IMR-90 (cell line): ENCODE data around the gene SCGB1D1. TPM values are rescaled to one million over a fixed set of nuclear protein-coding genes. Genes with fewer than 3 reads are reported as not detected.

Experiments
- ATAC-seq: fragments of 200-7000 bp; cut with Tn5 transposase; 2 replicates; pipeline ENCODE4 v1.9.1; 2020; ENCODE audit warnings: low read depth, mild to moderate bottlenecking, moderate library complexity
- BruUV-seq: library from RNA; stranded (reverse); fragments of 400-500 nt; replicated peaks from 2 replicates; lab custom pipeline; 2021; lab: Mats Ljungman, UMichigan
- CTCF ChIA-PET: fragments of 300-600 bp; formaldehyde crosslinking; extraction: SDS; loops from one replicate; lab custom pipeline; 2021; ENCODE audit warnings: antibody characterized with exemption; lab: Yijun Ruan, JAX
- POLR2A ChIA-PET: fragments of 300-600 bp; sonication (Branson Sonifier 250); formaldehyde crosslinking; loops from one replicate; lab custom pipeline; 2022; ENCODE audit warnings: antibody characterized with exemption; ENCODE audit not compliant: unreplicated experiment; lab: Charles Lee
- DNase-seq: peaks from one replicate; pipeline ENCODE4 v3.0.0; 2013
- H2AFZ ChIP-seq: replicated peaks from 2 replicates; pipeline ENCODE3; 2013; ENCODE audit warnings: low read length, mild to moderate bottlenecking; ENCODE audit not compliant: poor library complexity
- H2AK5ac ChIP-seq: 2 replicates; pipeline ENCODE4 v1.6.1; 2013; ENCODE audit warnings: low read depth, low read length, inconsistent platforms
- H2AK9ac ChIP-seq: replicated peaks from 2 replicates; pipeline ENCODE3; 2013; ENCODE audit warnings: mild to moderate bottlenecking, low read depth, low read length, moderate library complexity; ENCODE audit not compliant: poor library complexity
- H2BK120ac ChIP-seq: 2 replicates; pipeline ENCODE4 v1.6.1; 2013; ENCODE audit warnings: low read depth, low read length, inconsistent platforms
- H2BK15ac ChIP-seq: 3 replicates; pipeline ENCODE4 v1.6.1; 2013; ENCODE audit warnings: low read depth, low read length, inconsistent platforms
- H2BK20ac ChIP-seq: 2 replicates; pipeline ENCODE4 v1.6.1; 2013; ENCODE audit warnings: low read depth, mild to moderate bottlenecking, inconsistent platforms, low read length, moderate library complexity
- H2BK5ac ChIP-seq: 2 replicates; pipeline ENCODE4 v1.6.1; 2013; ENCODE audit warnings: mild to moderate bottlenecking, low read depth, low read length, inconsistent platforms; ENCODE audit not compliant: poor library complexity, severe bottlenecking
- H3K14ac ChIP-seq: replicated peaks from 2 replicates; pipeline ENCODE4 v1.6.1; 2013; ENCODE audit warnings: low read depth, low read length, inconsistent platforms
- H3K18ac ChIP-seq: 2 replicates; pipeline ENCODE4 v1.6.1; 2013; ENCODE audit warnings: low read depth, low read length, control low read depth
- H3K23ac ChIP-seq: 2 replicates; pipeline ENCODE4 v1.6.1; 2013; ENCODE audit warnings: low read depth, low read length, inconsistent platforms
- H3K27ac ChIP-seq: 2 replicates; pipeline ENCODE4 v1.5.1; 2013; ENCODE audit warnings: mild to moderate bottlenecking, control low read depth, low read length; ENCODE audit not compliant: insufficient read depth
- H3K27me3 ChIP-seq: 2 replicates; pipeline ENCODE4 v1.6.1; 2013; ENCODE audit warnings: low read length; ENCODE audit not compliant: control insufficient read depth, insufficient read depth
- H3K36me3 ChIP-seq: 2 replicates; pipeline ENCODE4 v1.6.1; 2013; ENCODE audit warnings: low read length, mixed read lengths; ENCODE audit not compliant: control insufficient read depth, insufficient read depth
- H3K4ac ChIP-seq: 2 replicates; pipeline ENCODE4 v1.6.1; 2013; ENCODE audit warnings: low read depth, low read length, inconsistent platforms
- H3K4me1 ChIP-seq: 2 replicates; pipeline ENCODE4 v1.6.1; 2013; ENCODE audit warnings: low read length, mixed read lengths; ENCODE audit not compliant: control insufficient read depth, insufficient read depth
- H3K4me2 ChIP-seq: 2 replicates; pipeline ENCODE4 v1.6.1; 2013; ENCODE audit warnings: low read depth, mild to moderate bottlenecking, control low read depth, low read length, moderate library complexity
- H3K4me3 ChIP-seq: 2 replicates; pipeline ENCODE4 v1.5.1; 2013; ENCODE audit warnings: low read depth, mild to moderate bottlenecking, control low read depth, low read length, moderate library complexity; ENCODE audit not compliant: insufficient read depth
- H3K56ac ChIP-seq: 2 replicates; pipeline ENCODE4 v1.6.1; 2013; ENCODE audit warnings: low read length, inconsistent platforms; ENCODE audit not compliant: insufficient read depth; ENCODE audit errors: extremely low read depth
- H3K79me1 ChIP-seq, 2 experiments: 2 replicates each; pipeline ENCODE4 v1.6.1; 2013; ENCODE audit warnings: low read length in 2 of 2, inconsistent platforms in 1 of 2, low read depth in 1 of 2
- H3K9ac ChIP-seq: 2 replicates; pipeline ENCODE4 v1.6.1; 2013; ENCODE audit warnings: low read depth, low read length, control low read depth
- H3K9me1 ChIP-seq: 2 replicates; pipeline ENCODE4 v1.6.1; 2013; ENCODE audit warnings: low read length, inconsistent platforms; ENCODE audit not compliant: insufficient read depth
- H3K9me3 ChIP-seq: 2 replicates; pipeline ENCODE4 v1.6.1; 2013; ENCODE audit warnings: low read length; ENCODE audit not compliant: control insufficient read depth, insufficient read depth
- H4K20me1 ChIP-seq: 2 replicates; pipeline ENCODE4 v1.6.1; 2013; ENCODE audit warnings: low read length, inconsistent platforms; ENCODE audit not compliant: insufficient read depth
- H4K5ac ChIP-seq: 2 replicates; pipeline ENCODE4 v1.6.1; 2013; ENCODE audit warnings: mild to moderate bottlenecking, low read depth, low read length, control low read depth
- H4K8ac ChIP-seq, 2 experiments: 2 replicates each; pipeline ENCODE4 v1.6.1; 2013; ENCODE audit warnings: low read depth in 2 of 2, low read length in 2 of 2, control low read depth in 1 of 2, inconsistent platforms in 1 of 2
- H4K91ac ChIP-seq: 2 replicates; pipeline ENCODE4 v1.6.1; 2013; ENCODE audit warnings: low read depth, low read length, inconsistent platforms; ENCODE audit not compliant: insufficient read depth
- BHLHE40 ChIP-seq: fragments of 150-350 bp; IDR thresholded peaks from 2 replicates; pipeline ENCODE4 v1.6.1; 2016; ENCODE audit warnings: mild to moderate bottlenecking, low read depth, low read length
- CHD1 ChIP-seq: IDR thresholded peaks from 2 replicates; pipeline ENCODE4 v1.6.1; 2012; ENCODE audit warnings: low read depth, low read length, improper control_type of control experiment
- POLR2A ChIP-seq: IDR thresholded peaks from 2 replicates; pipeline ENCODE4 v1.6.1; 2012; ENCODE audit warnings: mild to moderate bottlenecking, low read depth, low read length
- SMC3 ChIP-seq: fragments of 150-350 bp; IDR thresholded peaks from 2 replicates; pipeline ENCODE4 v1.6.1; 2016; ENCODE audit warnings: low read depth, mild to moderate bottlenecking, antibody characterized with exemption, low read length, moderate library complexity
- WGBS, 2 experiments: methylation state at CpG; one replicate each; pipeline versions ENCODE4 v1.1.5 to v1.1.7; 2013; ENCODE audit warnings: missing lambda C conversion rate in 2 of 2; ENCODE audit not compliant: insufficient read length in 1 of 2; ENCODE audit errors: extremely low coverage in 2 of 2; 5-methylcytosine and 5-hydroxymethylcytosine counted together
- dilution Hi-C: fragments of 300-500 bp; cut with HindIII; formaldehyde crosslinking; loops from one replicate; pipeline ENCODE4 v1.14.3; 2018; ENCODE audit warnings: low sequenced_read_pairs; ENCODE audit not compliant: unreplicated experiment
- in situ Hi-C: fragments of 300-500 bp; cut with MboI; formaldehyde crosslinking; loops from 3 replicates; pipeline ENCODE4 v1.14.3; 2019; ENCODE audit warnings: low sequenced_read_pairs, inconsistent platforms, mixed read lengths
- intact Hi-C: fragments of 100-400 bp; cut with micrococcal nuclease; formaldehyde crosslinking; loops from 2 replicates; pipeline ENCODE4 v1.10.0; 2022
- polyA plus RNA-seq, 3 experiments: library from polyadenylated mRNA; depleted of rRNA; stranded (reverse); fragments of >200 nt; gene quantifications; 2 replicates each; pipeline ENCODE4 v1.2.3, GENCODE V29; 2012; ENCODE audit warnings: low replicate concordance in 1 of 3
- total RNA-seq: library from RNA; depleted of rRNA; stranded (reverse); fragments of >200 nt; gene quantifications from 2 replicates; pipeline ENCODE4 v1.2.3, GENCODE V29; 2012

The SCGB1D1 gene
- total and polyA plus RNA-seq, 2 of the 4 experiments (the other 2 are of a cell fraction), result not detected

GRCh38 chr11:62221498-62221897 is 31.5 kb downstream of the SCGB1D1 start:
- H3K36me3 ChIP-seq, result no peaks in the 10 kb centered on the region
- POLR2A ChIA-PET, result no interaction called here
- H2BK5ac ChIP-seq, result no peak overlapping the region
- WGBS, 2 experiments, result no CpG with 5 or more reads among the region's 3 CpGs
- no peak overlapping the region for H3K27ac ChIP-seq
- H3K4me1 ChIP-seq, result no peaks in the 10 kb centered on the region
- H3K18ac ChIP-seq, result no peak overlapping the region
- H3K4me3 ChIP-seq, result no peak overlapping the region
- no peak overlapping the region for H3K23ac ChIP-seq
- BruUV-seq, result no TSS peak
- H3K79me1 ChIP-seq, result no peaks in the 10 kb centered on the region
- no peak overlapping the region for H3K56ac ChIP-seq
- dilution Hi-C loops (no loop called here), in situ Hi-C loops (loop anchor here (10.0 kb wide), 1 partner anchor 57 kb away; no protein-coding TSS in a partner anchor), intact Hi-C loops (no loop called here)
- H2AFZ ChIP-seq, result no peak overlapping the region
- no peak for TF ChIP-seq CHD1
- no peak for TF ChIP-seq BHLHE40
- TF ChIP-seq SMC3, result no peak
- TF ChIP-seq POLR2A, result no peak
- no peak overlapping the region for H3K4me2 ChIP-seq
- H3K4ac ChIP-seq, result no peak overlapping the region
- H2AK5ac ChIP-seq, result no peak overlapping the region
- H3K14ac ChIP-seq, result no peak overlapping the region
- no peaks in the 10 kb centered on the region for H4K20me1 ChIP-seq
- H3K9me1 ChIP-seq, result no peaks in the 10 kb centered on the region
- no peaks in the 10 kb centered on the region; the same call in 1 of the 2 replicates for H3K27me3 ChIP-seq
- H3K9me3 ChIP-seq, result peaks cover 11% of the 10 kb centered on the region
- no peak overlapping the region for H2BK20ac ChIP-seq
- H2BK120ac ChIP-seq, result no peak overlapping the region
- ATAC-seq, result no peak
- no peak overlapping the region for H4K5ac ChIP-seq
- no peak overlapping the region for H2AK9ac ChIP-seq
- no peak overlapping the region for H4K91ac ChIP-seq
- no peak overlapping the region for H2BK15ac ChIP-seq
- no peak overlapping the region for H3K9ac ChIP-seq
- CTCF ChIA-PET, result interaction anchor here (0.6 kb wide), 1 partner anchor 35 kb away, joined by 5 read pairs; no protein-coding TSS in a partner anchor
- H4K8ac ChIP-seq, result no peak overlapping the region
- no peak for DNase-seq
